Measurements from ENCODE around the gene CDK11B. TPM values are rescaled to one million over a fixed set of nuclear protein-coding genes. Genes with fewer than 3 reads are reported as not detected.
A peak's percentile ranks its signal among the peaks of the same experiment; 100 is the strongest.
"Not testable (repeated sequence)": the region's sequence is repeated elsewhere in the genome, so short reads cannot be mapped to it uniquely, and the experiment has no call there.

Gene CDK11B
- total and polyA plus RNA-seq, 2 donors from 2014 or later = 13.9 to 24.0 TPM

DNA sequence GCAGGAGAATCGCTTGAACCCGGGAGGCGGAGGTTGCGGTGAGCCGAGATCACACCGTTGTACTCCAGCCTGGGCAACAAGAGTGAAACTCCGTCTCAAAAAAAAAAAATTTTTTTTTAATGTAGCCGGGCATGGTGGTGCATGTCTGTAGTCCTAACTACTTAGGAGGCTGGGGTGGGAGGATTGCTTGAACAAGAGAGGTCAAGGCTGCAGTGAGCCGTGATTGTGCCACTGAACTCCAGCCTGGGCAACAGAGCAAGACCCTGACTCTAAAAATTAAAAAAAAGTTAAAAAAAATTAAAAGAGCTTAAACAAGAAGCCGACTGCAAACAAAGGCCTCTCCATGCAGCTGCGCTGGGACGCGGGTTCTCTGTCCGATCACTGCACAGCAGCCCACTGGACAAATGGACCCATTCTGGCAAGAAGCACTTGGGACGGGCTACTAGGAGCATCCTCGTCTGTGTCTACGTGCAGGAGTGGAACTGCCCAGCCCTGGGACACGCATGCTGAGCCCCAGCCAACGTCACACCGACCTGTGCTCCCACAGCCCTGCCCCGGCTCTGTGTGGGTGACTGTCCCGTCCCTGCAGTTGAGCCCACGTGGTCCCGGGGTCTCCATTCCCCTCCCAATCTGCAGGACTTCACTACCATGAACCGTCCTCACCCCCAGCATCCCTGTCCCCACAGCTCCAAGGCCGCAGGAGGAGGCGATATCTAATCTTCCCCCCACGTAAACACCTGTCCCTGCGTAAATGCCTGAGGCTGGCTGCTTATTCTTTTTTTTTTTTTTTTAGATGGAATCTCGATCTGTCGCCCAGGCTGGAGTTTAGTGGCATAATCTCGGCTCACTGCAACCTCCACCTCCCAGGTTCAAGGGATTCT lies 21.5 kb upstream of the CDK11B start:
- FAIRE-seq (no peak), DNase-seq (peak in 1 of 5 donors; percentile 32)
- Histone ChIP-seq H3K27me3 (ENCODE audit: control insufficient read depth, insufficient read depth, low read length) (no peaks in the 10 kb centered on the region), H3K4me3 (ENCODE audit: low read length in 3 of 3) (no peak overlapping the region), H3K9me3 (ENCODE audit: control insufficient read depth in 2 of 3, insufficient read depth in 1 of 3, low read length in 3 of 3) (no peaks in the 10 kb centered on the region), H3K9ac (ENCODE audit: low read length in 3 of 3) (no peak overlapping the region), H3K36me3 (ENCODE audit: control insufficient read depth in 2 of 3, insufficient read depth in 3 of 3, low read length in 3 of 3) (no peaks in the 10 kb centered on the region), H3K4me1 (ENCODE audit: control insufficient read depth in 2 of 3, insufficient read depth in 2 of 3, low read depth in 1 of 3, low read length in 3 of 3) (peaks cover 0 to 19% (median 0%) of the 10 kb centered on the region in 3 donors), H3K27ac (ENCODE audit: low read depth in 2 of 2, low read length in 2 of 2) (no peak overlapping the region)
- intact Hi-C loops (cut with DNase I) = no loop called here
- TF ChIP-seq, protein P1, sequence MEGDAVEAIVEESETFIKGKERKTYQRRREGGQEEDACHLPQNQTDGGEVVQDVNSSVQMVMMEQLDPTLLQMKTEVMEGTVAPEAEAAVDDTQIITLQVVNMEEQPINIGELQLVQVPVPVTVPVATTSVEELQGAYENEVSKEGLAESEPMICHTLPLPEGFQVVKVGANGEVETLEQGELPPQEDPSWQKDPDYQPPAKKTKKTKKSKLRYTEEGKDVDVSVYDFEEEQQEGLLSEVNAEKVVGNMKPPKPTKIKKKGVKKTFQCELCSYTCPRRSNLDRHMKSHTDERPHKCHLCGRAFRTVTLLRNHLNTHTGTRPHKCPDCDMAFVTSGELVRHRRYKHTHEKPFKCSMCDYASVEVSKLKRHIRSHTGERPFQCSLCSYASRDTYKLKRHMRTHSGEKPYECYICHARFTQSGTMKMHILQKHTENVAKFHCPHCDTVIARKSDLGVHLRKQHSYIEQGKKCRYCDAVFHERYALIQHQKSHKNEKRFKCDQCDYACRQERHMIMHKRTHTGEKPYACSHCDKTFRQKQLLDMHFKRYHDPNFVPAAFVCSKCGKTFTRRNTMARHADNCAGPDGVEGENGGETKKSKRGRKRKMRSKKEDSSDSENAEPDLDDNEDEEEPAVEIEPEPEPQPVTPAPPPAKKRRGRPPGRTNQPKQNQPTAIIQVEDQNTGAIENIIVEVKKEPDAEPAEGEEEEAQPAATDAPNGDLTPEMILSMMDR (IDR thresholded peaks at IDR 0.05; ENCODE audit: borderline replicate concordance, extremely low read depth, insufficient read depth) = no peak

DNA sequence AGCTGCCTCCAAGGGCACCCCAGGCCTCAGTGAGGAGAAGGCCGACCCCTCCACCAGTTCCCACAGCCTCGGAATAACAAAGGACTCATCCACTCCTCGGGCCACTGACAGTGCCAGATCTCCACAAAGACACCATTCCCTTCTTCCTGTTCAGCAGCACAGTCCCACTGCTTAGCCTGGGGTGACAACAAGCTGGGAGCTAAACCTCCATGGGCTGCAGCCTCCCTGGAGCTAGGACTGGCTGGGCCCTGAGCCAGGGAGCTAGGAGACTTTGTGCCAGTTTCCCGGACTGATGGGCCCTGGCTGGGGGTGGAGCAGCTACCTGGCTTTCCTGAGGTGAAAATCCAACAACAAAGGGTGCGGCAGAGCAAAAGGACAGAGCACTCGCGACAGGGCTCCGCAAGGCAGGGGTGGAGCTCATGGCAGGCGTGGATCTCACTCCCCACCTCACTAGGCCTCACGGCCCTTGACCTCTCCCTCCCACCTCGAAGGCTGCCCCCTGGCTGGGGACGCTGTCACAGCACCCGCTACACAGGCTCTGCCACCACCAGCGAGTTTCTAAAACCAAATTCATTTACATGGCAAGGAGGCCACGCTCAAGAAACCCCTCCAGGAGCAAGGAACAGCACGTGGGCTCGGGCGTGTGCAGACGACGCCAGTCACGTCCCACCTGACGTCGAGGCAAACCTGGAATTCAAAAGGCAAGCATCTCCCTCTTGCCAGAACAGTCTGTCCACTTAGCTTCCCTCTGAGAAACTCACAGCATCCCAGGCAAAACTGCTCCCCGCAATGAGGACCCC lies 20.0 kb upstream of the CDK11B start:
- DNase-seq (peak in 4 of 5 donors; percentile 16 to 79 (median 38)), FAIRE-seq (no peak)
- Histone ChIP-seq H3K9ac (ENCODE audit: low read length in 3 of 3) (no peak overlapping the region), H3K27me3 (ENCODE audit: control insufficient read depth, insufficient read depth, low read length) (no peaks in the 10 kb centered on the region), H3K9me3 (ENCODE audit: control insufficient read depth in 2 of 3, insufficient read depth in 1 of 3, low read length in 3 of 3) (no peaks in the 10 kb centered on the region), H3K4me3 (ENCODE audit: low read length in 3 of 3) (no peak overlapping the region), H3K4me1 (ENCODE audit: control insufficient read depth in 2 of 3, insufficient read depth in 2 of 3, low read depth in 1 of 3, low read length in 3 of 3) (peaks cover 0 to 19% (median 0%) of the 10 kb centered on the region in 3 donors), H3K36me3 (ENCODE audit: control insufficient read depth in 2 of 3, insufficient read depth in 3 of 3, low read length in 3 of 3) (no peaks in the 10 kb centered on the region), H3K27ac (ENCODE audit: low read depth in 2 of 2, low read length in 2 of 2) (peak overlapping the region in 1 of 2 donors; percentile 47)
- intact Hi-C loops (cut with DNase I) = no loop called here
- TF ChIP-seq, protein P1 (IDR thresholded peaks at IDR 0.05; ENCODE audit: borderline replicate concordance, extremely low read depth, insufficient read depth) = peak; percentile 46

DNA sequence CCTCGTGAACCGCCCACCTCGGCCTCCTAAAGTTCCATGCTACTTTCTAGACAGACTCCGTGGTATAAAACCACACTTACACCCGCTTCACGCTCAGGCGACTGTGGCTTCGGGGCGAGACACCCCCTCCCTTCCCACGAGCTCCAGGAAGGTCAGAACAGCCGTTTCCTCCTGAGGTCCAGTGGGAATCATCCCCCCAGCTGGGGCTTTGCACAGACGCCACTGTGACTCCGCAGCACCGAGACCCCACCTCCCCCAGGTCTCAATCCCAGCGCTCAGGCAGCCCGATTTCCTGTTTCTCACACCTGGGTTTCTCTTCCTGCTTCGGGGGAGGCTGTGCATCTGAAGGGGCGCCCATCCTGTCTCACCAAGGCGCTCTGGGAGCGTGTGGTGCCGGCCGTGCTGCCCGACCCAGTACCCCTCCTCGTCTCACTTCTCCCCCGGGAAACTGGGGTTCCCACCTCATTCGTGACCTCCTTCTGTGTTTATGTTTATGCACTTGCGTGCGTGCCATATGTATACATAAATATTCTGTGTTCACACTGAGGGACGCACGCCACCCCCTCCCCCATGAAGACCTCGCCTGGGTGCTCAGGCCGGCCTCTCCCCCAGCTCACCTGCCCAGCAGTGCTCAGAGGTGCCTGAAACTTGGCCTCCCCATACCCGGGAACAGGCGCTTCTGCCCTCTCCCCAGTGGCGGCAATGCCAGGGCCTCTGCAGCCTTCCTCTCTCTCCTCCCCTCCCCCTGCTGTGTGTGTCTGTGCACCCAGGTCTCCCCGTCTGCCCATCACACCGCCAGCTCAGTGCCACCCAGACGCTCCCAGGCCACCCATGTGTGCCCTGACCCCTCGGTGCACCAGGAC lies 19.1 kb upstream of the CDK11B start:
- Histone ChIP-seq H3K27me3 (ENCODE audit: control insufficient read depth, insufficient read depth, low read length) (no peaks in the 10 kb centered on the region), H3K9ac (ENCODE audit: low read length in 3 of 3) (no peak overlapping the region), H3K4me1 (ENCODE audit: control insufficient read depth in 2 of 3, insufficient read depth in 2 of 3, low read depth in 1 of 3, low read length in 3 of 3) (peaks cover 0 to 17% (median 0%) of the 10 kb centered on the region in 3 donors), H3K9me3 (ENCODE audit: control insufficient read depth in 2 of 3, insufficient read depth in 1 of 3, low read length in 3 of 3) (no peaks in the 10 kb centered on the region), H3K36me3 (ENCODE audit: control insufficient read depth in 2 of 3, insufficient read depth in 3 of 3, low read length in 3 of 3) (no peaks in the 10 kb centered on the region), H3K4me3 (ENCODE audit: low read length in 3 of 3) (no peak overlapping the region), H3K27ac (ENCODE audit: low read depth in 2 of 2, low read length in 2 of 2) (peak overlapping the region in 1 of 2 donors; percentile 47)
- intact Hi-C loops (cut with DNase I) = no loop called here
- DNase-seq = peak in 3 of 5 donors; percentile 4 to 36 (median 29)
- FAIRE-seq = no peak
- TF ChIP-seq, protein P1 (IDR thresholded peaks at IDR 0.05; ENCODE audit: borderline replicate concordance, extremely low read depth, insufficient read depth) = no peak

DNA sequence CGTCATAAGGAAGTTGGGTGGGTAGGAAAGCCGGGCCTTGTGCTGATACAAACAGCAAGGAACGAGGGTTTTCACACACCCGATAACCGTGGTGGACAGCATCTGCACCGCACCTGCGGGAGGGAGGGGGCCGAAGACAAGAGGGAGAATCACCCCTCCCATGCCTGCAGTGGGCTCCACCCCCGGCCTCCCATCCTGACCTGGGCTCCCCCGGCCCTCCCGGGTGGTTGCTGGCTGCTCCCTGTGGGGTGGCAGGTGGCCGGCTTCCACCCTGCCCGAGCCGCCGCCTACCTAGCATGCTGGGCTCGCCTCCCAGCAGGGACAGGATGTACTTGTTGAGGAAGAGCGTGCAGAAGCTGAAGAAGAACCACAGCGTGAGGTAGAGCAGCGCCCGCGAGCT lies 17.3 kb upstream of the CDK11B start:
- H3K9me3 ChIP-seq (ENCODE audit: control insufficient read depth in 2 of 3, insufficient read depth in 1 of 3, low read length in 3 of 3); H3K4me3 ChIP-seq (ENCODE audit: low read length in 3 of 3); H3K27me3 ChIP-seq (ENCODE audit: control insufficient read depth, insufficient read depth, low read length); H3K36me3 ChIP-seq (ENCODE audit: control insufficient read depth in 2 of 3, insufficient read depth in 3 of 3, low read length in 3 of 3); intact Hi-C loops (cut with DNase I); H3K9ac ChIP-seq (ENCODE audit: low read length in 3 of 3); H3K27ac ChIP-seq (ENCODE audit: low read depth in 2 of 2, low read length in 2 of 2); FAIRE-seq: not testable (repeated sequence)
- peak in 1 of 5 donors; percentile 24 for DNase-seq
- peaks cover 0 to 16% (median 0%) of the 10 kb centered on the region in 3 donors for H3K4me1 ChIP-seq (ENCODE audit: control insufficient read depth in 2 of 3, insufficient read depth in 2 of 3, low read depth in 1 of 3, low read length in 3 of 3)

DNA sequence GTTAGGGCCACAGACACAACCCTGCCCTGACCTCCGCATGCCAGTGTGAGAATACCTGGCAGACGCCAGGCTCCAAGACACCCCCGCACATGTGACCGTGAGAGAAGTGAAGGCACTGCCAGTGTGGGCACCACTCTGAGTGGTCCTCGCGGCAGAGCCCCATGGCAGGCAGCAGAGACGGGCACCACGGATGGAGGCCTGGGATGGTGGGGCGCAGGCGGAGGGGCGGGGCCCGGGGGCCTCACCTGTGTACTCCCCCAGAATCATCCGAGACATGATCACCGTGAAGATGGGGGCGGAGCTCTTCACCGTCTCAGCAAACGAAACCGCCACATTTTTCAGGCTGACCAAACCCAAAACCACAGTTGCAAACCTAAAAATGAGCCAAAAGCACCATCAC lies 16.4 kb upstream of the CDK11B start:
- H3K9me3 ChIP-seq (ENCODE audit: control insufficient read depth in 2 of 3, insufficient read depth in 1 of 3, low read length in 3 of 3); intact Hi-C loops (cut with DNase I): not testable (repeated sequence)
- peaks cover 2 to 13% (median 3%) of the 10 kb centered on the region in 3 donors for H3K36me3 ChIP-seq (ENCODE audit: control insufficient read depth in 2 of 3, insufficient read depth in 3 of 3, low read length in 3 of 3)

More for the DNA sequence above, 16.4 kb upstream of the CDK11B start:
- H3K27me3 ChIP-seq (ENCODE audit: control insufficient read depth, insufficient read depth, low read length); H3K27ac ChIP-seq (ENCODE audit: low read depth in 2 of 2, low read length in 2 of 2); FAIRE-seq; DNase-seq; H3K4me3 ChIP-seq (ENCODE audit: low read length in 3 of 3); H3K9ac ChIP-seq (ENCODE audit: low read length in 3 of 3): not testable (repeated sequence)
- H3K4me1 ChIP-seq (ENCODE audit: control insufficient read depth in 2 of 3, insufficient read depth in 2 of 3, low read depth in 1 of 3, low read length in 3 of 3) = peaks cover 0 to 16% (median 0%) of the 10 kb centered on the region in 3 donors

Measured in kidney (tissue), 14 donors.